Suppressor macrophage treated with lipopolysaccharide for 4 hours (primary cell): ENCODE data around the gene COMMD8.
A peak's percentile ranks its signal among the peaks of the same experiment; 100 is the strongest.
"Not testable (repeated sequence)": the region's sequence is repeated elsewhere in the genome, so short reads cannot be mapped to it uniquely, and the experiment has no call there.

ENCODE experiments used
- DNase-seq: peaks from one replicate; pipeline ENCODE4 v3.0.0-alpha.2; 2020

COMMD8 gene

DNA sequence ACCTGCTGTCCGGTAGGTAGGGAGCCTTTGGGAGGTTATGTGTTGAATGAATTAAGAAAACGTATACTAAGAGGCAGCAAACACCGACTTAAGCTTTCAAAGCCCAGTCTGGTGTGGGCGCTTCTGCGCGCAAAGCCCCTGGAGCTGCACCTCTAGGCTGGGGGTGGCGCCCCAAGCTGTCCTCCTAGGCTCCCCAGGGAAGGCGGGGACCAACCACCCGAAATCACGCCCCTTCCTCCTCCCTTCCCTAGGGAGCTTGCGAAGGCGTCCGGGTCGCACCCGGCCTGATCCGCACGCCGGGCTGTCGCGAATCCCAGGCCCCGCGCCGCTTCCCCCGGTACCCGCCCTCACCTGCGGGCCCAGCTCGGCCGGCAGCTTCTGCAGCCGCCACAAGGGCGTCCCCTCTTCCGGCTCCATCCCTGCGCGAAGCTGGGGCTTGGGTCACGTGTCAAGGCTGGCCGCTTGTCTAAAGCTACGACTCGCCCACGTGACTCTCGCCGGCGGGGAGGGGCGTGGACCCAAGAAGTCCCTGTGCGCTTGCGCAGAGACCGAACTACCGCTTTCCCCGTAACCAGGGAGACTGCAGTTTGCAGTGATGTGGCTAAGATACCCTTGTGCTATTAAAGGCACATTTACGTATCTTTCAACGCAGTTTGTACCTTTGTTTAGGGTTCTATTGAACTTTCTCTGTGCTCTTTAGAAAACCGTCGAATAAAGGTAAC, at the start of gene COMMD8:
TSS of gene COMMD8 (minus strand) at position 468 of the 722 bp plus-strand sequence. CDS start at position 417, 51 bp downstream.
- DNase-seq = peak; percentile 99

DNA sequence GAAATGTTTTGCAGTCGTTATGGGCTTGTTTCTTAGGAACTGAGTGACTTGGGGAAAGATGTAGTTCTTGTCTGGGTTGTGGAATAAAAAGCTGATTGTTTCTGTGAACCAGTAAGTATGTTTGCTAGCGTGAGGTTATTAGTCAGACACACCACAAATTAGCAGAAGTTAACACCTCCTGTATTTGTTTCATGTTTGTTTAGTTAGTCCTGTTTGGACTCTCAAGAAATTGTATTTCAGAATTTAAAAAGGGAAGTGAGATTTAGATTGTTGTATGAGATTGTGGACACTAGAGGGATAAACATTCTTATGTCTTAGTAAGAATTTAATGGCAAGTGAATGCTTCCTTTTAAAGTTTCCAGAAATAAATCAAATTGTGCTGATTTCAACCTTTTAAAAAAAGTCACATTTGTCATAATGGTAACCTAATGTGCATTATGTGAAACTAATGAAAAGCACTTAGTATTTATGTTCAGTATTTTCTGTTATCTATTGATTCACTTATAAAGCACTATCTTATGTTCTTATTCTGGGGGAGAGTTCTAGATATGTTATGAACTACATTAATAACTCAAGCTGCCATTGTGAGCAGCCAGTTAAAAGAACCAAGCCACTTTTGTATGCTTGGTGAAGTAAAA, 47.1 kb upstream of the COMMD8 start:
- peak; percentile 70 for DNase-seq

DNA sequence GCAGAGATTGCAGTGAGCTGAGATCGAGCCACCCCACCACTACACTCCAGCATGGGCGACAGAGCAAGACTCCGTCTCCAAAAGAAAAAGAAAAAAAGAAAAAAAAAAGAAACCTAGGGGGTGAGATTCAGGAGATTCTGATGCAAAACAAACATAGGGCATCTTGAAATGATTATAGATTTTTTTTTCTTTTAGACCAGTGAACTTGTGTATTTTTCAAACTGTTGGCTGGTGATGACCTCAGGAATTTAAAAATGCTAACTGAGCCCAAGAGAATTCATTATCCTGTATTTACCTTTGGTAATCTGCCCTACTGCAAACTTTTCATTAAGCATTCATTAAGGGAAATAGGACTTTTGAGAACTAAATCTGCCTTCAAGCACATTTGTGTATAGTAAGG, 42.2 kb upstream of the COMMD8 start:
- DNase-seq = no peak

DNA sequence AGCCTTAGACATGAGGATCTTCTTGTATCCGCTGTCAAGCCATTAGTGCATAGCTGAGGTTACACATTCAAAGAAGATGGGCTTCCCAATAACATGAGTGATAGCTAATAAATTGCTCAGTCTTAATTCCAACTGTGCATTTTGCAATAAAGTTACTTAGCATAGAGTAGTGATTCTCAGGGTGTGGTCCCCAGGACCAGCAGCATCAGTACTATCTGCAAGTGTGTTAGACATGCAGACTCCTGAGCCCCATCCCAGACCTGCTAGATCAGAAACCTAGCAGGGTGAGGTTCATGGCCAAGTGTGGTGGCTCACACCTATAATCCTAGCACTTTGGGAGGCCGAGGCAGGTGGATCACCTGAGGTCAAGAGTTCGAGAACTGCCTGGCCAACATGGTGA, 41.6 kb upstream of the COMMD8 start:
- no peak for DNase-seq

DNA sequence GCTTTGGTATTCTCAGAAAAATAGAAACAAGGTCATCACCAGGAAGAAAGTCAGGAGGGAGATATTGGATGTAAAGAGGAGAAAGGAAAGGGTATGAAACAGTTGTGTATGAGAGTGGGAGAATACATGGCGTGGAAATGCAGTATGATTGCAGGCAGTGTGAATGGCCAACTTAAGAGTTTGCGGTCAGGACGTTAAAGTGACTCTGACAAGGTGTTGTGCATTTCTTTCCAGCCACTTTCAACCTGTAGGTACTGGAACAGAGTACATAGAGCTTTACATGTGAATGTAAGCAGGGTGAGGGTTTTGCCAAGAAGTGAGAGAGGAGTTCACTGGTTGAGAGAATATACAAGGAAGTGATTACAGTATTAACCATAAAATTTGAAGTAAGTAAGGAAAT, 37.3 kb upstream of the COMMD8 start:
- DNase-seq = no peak

DNA sequence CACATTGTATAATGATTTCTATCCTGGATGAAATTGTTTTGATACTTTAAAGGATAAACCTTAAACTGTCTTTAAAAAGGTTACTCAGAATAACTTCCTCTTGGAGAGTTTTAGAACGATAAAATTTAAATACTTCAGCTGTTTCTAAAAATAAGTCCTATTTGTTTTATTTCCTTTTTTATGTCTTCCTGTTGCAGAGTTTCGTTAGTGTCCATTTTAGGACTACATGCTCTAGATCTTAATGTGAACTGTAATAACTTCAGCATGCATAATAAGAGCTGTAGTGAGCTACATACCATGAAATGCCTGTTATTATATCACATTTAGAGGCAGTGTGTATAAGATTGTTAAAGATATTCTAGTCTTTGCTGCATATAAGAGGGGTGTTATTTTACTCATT, 36.2 kb upstream of the COMMD8 start:
- DNase-seq = peak; percentile 30

DNA sequence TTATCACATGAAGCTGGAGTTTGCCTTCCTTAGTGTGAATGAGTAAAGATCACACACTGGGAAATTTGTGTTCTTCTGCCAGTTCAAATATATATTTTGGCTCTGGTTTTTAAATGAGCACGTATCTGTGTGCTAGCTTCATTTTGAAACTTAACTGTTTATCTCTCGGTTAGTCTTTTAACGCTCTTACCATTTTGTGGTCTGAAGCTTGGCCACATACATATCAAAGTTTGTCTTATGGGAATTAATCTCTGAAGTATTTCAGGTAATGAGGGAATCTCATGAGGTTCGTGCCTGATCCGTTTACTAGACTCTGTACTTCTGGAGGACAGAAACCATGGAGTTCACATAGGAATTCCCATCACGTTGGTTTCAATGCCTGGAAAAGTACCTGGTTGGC, 35.4 kb upstream of the COMMD8 start:
- DNase-seq = no peak

DNA sequence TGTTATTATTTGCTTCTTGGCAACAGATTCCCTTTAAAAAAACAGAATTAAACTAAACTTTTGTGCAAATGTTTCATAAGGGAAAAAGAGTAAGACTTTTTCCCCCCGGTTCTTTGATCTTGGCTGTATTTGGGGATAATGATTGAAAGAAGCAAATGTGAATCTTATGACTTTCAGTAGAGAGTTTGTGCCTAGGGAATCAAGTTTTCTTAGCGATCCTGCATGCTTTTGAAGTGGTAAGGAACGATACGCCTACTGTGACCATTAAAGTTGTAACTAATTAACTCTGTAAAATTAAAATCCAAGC, 30.6 kb upstream of the COMMD8 start:
- DNase-seq = no peak

DNA sequence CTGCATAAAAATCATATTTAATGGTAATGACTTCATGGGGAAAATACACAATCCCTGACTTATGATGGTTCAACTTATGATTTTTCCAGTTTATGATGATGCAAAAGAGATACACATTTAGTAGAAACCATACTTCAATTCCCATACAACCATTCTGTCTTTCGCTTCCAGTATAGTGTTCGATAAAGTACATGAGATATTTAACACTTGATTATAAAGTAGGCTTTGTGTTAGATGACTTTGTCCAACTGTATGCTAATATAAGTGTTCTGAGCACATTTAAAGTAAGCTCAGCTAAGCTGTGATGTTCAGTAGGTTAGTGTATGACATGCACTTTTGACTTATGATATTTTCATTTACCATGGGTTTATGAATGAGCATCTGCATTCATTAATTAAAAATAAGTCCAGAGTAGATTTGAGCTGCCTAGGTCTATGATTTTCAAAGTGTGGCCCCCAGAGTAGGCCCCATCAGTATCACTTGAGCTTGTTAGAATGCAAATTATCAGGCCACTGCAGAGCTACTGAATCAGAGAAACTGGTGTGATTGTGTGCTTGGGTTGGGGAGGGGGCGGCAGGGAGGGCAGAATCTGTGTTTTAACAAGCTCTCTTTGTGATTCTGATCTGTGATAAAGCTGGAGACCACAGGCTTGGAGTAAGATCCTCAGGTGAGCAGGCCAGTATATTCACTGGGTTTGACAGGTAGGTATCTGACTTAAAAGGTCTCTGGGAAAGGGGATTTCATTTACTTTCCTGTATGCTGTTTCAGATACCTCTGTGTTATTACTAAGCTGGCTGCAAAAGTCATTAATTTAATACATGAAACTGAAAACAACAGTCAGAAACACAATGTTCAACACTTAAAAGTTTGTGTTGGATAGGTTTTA, 30.0 kb upstream of the COMMD8 start:
- no peak for DNase-seq

DNA sequence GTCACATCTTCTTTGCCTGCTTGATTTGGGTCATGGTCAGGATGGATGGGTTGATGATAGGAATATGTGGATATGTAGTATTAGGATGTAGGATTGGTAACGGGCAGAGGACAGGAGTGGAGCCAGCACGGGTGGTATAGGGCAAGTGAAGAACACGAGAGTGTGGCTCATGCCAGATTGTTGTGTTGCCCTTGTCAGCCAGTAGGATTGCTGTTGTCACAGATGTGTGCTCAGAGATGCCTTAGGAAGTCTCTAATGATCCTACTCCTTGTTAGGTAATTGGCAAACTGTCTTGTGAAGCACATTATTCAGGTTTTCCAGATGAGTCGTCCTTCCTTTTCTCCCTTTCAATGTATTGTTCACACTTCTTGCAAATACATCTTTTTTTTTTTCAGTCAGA, 27.0 kb upstream of the COMMD8 start:
- no peak for DNase-seq

DNA sequence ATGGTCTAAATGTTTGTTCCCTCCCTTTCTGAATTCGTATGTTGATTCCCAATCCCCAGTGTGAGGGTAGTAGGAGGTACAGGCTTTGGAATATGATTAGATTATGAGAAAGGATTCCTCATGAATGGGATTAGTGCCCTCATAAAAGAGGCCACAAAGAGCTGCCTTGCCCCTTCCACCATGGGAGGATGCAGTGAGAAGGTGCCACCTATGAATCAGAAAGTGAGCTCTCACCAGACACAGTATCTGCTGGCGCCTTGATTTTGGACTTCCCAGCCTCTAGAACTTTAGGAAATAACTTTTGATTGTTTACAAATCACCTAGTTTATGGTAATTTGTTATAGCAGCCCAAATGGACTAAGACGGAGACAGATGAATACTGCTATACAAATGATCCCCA, 25.2 kb upstream of the COMMD8 start:
- DNase-seq = no peak

DNA sequence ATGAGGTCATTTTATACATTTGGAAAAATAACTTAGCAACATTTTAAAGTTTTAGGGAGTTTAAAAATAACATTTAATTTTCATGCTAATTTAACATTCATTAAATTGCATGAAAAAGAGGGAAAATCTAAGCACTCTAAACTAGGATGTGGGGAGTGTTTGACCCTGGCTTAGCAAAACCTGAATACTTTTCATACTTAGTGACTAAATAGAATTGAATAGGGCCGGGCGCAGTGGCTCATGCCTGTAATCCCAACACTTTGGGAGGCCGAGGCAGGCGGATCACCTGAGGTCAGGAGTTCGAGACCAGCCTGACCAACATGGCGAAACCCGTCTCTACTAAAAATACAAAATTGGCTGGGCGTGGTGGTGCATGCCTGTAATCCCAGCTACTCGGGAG, 23.2 kb upstream of the COMMD8 start:
- not testable (repeated sequence) for DNase-seq

DNA sequence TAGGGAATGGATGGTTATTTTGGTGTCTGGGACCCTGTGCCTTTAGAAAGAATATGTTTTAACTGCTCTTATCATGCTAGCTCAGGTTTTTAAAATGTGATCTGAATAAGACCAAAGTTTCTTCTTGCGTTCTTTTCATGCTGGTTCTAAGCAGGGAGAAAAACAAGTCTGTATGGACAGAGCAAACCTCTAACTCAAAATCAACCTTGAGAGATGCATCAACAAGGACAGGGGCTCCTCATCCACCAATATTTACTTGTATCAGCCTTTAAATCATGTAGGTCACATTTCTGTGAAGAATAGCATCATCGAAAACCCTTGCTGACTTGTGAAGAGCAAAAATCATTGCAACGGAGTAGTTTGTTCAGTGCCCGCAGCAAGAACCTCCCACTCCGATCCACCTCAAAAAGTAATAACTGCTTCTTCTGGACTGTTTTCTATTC, 22.8 kb upstream of the COMMD8 start:
- DNase-seq = no peak

DNA sequence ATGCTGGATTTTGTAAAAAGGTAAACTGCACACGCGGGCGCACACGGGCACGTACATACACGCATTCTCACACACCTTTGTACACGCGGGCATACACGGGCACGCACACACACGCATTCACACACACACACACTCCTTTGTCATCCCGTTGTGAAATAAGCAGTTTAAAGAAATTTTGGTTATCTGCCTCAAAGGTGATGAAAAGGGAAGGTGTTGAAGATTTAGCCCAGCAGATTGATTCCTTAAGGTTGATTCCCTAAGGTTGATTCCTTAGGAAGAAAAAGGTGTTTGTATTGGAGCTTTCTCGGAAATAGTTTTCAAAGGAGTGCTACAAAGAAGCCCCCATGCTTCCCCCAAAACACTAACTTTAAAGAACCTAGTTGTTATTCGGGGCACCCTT, 22.3 kb upstream of the COMMD8 start:
- no peak for DNase-seq

DNA sequence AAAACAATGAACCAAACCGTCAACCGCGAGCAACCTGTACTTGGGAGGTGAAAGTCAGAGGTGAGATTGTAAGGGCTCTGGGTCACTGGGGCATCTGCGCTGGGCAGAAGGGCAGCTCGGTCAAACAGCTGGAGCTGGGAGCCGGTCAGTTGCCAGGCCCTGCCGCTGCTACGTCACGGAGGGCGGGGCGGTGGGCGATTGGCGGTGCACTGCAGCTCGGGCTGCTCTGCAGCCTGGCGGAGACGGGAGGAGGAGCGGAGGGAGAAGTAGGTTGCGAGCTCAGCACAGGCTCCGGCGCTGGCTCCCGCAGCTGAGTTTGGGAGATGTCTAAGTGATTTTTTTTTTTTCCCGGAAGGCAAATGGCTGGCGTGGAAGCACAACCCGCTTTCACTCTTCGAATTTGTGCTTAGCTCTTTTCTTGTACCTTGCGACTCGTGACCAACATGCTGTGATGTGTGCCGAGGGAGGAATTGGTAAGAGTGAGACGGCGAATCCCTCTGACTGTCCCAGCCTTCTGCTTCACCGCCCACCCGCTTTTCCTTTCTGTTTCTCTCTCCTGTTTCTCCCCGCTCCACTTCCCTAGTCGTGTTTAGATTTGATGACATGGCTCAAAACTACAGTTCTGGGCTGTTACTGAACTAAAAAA, 21.7 kb upstream of the COMMD8 start, which contains the start of gene ATP10D:
TSS of gene ATP10D (plus strand) at position 229 of the 646 bp plus-strand sequence. CDS start 27,266 bp downstream, outside the sequence.
- peak; percentile 94 for DNase-seq

DNA sequence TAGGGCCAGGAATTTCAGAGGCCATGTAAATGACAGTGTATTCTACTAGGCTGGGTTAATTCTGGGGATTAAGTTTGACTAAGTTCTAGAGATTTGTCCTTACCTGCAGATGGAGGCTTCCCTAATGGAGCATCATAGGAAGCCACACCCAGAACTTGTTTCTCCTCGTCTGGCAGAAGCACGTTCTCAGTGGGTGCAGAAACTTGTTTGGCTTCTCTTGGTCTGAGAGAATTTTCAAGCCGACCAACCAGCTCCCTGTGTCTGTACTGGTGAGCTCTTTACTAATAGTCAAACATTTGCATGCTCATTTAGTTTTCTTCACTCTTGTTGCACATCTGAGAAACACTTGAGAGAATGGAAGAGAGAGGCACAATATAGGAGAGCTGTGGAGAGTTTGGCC, 20.7 kb upstream of the COMMD8 start:
- no peak for DNase-seq

DNA sequence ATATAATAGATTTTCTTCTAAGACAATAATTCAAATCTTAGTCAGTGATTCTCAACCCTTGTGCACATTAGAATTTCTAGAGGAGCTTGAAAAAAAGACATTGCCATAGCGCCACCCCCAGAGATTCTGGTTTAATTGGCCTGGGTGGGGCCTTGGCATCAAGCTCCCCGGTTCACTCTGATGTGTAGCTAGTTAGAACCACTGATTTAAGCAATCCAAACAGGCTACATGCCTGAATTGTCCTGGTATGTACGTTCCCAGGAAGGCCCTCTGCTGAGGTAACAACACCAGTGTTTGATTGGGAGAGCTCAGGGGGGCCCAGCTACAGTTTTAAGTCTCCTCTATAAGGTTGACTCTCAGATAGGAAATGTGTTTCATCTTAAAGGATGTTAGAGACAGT, 20.2 kb upstream of the COMMD8 start:
- no peak for DNase-seq

DNA sequence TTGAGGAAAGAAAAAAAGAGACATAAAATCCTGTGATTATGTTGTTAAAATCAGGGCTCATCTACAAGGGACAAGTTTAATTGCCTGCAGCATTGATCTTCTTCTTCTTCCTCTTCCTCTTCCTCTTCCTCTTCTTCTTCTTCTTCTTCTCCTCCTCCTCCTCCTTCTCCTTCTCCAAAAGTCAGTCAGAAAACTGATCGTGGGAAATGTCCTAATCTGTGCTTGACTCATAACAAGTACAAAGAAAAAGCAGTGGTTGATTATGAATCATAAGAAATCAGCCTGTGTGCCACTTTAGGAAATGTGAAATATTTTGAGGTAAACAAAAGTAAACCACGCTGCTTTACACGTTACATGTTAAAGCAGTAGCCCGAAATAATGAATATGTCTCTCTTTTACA, 18.8 kb upstream of the COMMD8 start:
- peak; percentile 75 for DNase-seq

DNA sequence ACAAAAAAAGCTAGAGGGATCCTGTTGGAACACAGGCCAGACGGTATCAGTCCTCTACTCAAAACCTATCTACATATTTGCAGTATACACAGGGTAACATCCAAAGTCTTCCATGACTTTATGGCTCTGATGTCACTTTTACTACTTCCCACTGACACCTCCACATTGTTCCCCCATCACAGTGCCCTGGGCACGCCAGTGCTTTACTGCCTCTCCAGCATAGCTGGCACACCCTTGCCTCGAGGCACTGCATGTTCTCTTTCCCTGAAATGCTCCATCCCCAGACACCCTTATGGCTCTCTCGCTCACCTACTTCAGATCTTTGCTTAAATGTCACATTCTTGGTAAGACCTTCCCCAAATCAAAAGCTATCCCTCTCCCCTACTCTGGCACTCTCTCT, 15.3 kb upstream of the COMMD8 start:
- DNase-seq = no peak

DNA sequence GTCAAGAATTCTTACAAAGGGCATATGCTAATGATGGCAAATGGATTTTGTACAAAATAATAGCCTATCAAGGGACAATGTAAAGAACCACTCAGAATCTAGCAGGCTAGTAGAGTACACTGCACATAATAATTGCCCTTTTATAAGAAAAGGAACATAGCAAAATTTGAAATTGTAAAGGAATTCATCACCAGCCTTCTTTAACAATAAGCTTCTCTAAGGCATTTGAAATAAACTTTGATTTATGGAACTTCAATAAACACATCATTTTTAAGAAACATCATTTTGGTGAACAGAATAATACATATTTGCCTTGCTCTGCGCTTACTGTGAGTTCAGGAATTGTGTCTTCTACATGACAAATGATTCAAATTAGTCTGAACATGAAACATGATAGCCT, 11.9 kb upstream of the COMMD8 start:
- no peak for DNase-seq

DNA sequence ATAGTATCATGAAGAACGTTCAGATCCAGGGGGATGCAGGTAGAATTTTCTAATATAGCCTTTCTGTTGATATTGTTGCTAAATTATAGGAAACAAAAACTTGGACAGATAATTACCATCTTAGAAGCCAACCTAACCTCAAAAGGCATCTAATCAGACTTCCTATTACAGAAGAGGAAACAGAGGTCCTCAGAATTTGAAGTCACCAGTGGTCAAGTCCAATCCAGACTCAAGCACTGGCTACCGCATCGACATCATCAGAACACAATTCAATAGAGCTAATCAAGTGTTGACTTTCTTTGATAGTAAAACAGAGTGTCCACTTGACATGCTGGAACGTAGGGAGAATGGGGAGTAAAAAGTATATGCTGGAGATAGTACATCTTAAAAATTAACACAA, 11.3 kb upstream of the COMMD8 start:
- no peak for DNase-seq

DNA sequence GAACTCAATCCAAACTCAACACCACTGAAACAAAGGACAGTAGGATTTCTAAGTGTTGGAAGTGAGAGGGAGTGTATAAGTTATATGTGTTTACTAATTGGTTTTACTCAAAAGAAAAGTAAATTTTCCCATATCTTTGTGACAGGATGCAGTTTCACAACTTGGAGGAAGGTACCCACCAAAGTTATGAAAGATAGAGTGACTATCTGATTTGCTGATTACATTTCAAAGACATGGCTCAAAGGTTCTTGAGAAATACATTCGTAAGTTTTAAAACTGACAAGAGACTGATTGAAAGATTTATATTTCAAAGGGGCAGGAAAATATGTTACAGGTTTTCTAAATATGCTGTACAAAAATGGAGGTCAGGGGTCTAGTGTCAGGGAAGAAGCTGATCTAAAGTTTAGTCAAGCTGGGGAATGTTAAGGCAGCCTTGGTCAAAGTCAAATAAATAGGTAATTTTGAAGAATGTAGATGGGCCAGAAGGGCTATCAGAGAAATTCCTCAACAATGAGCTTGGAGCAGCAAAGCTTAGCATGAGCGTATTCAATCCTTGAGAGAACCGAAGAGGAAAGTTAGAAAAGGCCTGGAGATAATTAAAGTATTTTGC, 9.7 kb upstream of the COMMD8 start:
- no peak for DNase-seq

DNA sequence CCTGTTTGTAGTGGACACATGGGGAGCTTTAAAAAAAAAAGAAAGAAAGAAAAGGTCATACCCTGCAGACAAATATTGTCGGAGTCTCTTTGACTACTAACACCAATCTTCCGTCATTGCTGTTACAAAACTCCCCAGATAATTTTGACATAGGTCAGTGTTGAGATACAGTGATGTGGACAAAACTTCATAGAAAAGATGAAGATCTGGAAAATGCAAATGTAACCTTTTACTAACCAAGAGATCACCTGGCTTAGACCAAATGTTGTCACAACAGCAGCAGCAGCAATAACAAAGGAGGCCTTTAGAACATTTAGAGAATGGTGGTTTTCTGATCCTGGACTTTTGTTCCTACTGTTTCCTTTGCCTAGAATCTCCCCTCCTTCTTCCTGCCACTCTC, 8.1 kb upstream of the COMMD8 start:
- no peak for DNase-seq
